H1 (cell line): Measurements from ENCODE around the gene TSKU. TPM values are rescaled to one million over a fixed set of nuclear protein-coding genes. Genes with fewer than 3 reads are reported as not detected.

Source experiments
- CTCF ChIA-PET: fragments of 300-600 bp; sonication (Branson Sonifier 250); formaldehyde crosslinking; loops from one replicate; lab custom pipeline; 2021; ENCODE audit not compliant: partially characterized antibody; lab: Charles Lee
- POLR2A ChIA-PET: fragments of 300-600 bp; sonication (Branson Sonifier 250); formaldehyde crosslinking; loops from one replicate; lab custom pipeline; 2021; ENCODE audit warnings: inconsistent platforms; ENCODE audit not compliant: partially characterized antibody; lab: Charles Lee
- DNase-seq, 2 experiments: peaks; one replicate each; pipeline versions ENCODE4 v3.0.0 to v3.0.0-alpha.2; 2010 to 2022; ENCODE audit warnings: low spot score in 2 of 2, low read depth in 1 of 2, mixed read lengths in 1 of 2
- FAIRE-seq: peaks from 2 replicates; lab custom pipeline; 2011; peaks lifted over from hg19 to GRCh38; lab: Jason Lieb, UNC
- H2AFZ ChIP-seq: 2 replicates; pipeline ENCODE4 v1.8.1; 2012; ENCODE audit warnings: low read length, inconsistent platforms
- H2AK5ac ChIP-seq: 2 replicates; pipeline ENCODE4 v1.6.1; 2013; ENCODE audit warnings: low read depth, low read length
- H2BK120ac ChIP-seq: replicated peaks from 2 replicates; pipeline ENCODE3; 2013; ENCODE audit warnings: low read depth, low read length, inconsistent platforms
- H2BK12ac ChIP-seq: 2 replicates; pipeline ENCODE4 v1.6.1; 2013; ENCODE audit warnings: low read depth, low read length
- H2BK15ac ChIP-seq: 2 replicates; pipeline ENCODE4 v1.6.1; 2013; ENCODE audit warnings: low read length
- H2BK20ac ChIP-seq: 2 replicates; pipeline ENCODE4 v1.6.1; 2013; ENCODE audit warnings: low read length
- H2BK5ac ChIP-seq: 2 replicates; pipeline ENCODE4 v1.6.1; 2013; ENCODE audit warnings: low read depth, low read length
- H3K14ac ChIP-seq: 2 replicates; pipeline ENCODE4 v1.6.1; 2013; ENCODE audit warnings: inconsistent platforms; ENCODE audit not compliant: insufficient read length
- H3K18ac ChIP-seq: 2 replicates; pipeline ENCODE4 v1.6.1; 2013; ENCODE audit warnings: low read length; ENCODE audit errors: extremely low read depth
- H3K23ac ChIP-seq: 2 replicates; pipeline ENCODE4 v1.6.1; 2013; ENCODE audit warnings: inconsistent platforms; ENCODE audit not compliant: insufficient read length
- H3K23me2 ChIP-seq: 2 replicates; pipeline ENCODE4 v1.6.1; 2013; ENCODE audit warnings: low read depth, low read length
- H3K27ac ChIP-seq: 2 replicates; pipeline ENCODE4 v1.6.1; 2011; ENCODE audit warnings: low read depth, low read length, inconsistent platforms
- H3K27me3 ChIP-seq, 4 experiments: replicated peaks in 1 of 4; 1 replicate in 1 of 4; 2 replicates in 3 of 4; pipeline versions ENCODE4 v1.6.1 to v1.8.1; 2011 to 2013; ENCODE audit warnings: low read length in 3 of 4, mild to moderate bottlenecking in 3 of 4, inconsistent platforms in 2 of 4, mixed read lengths in 2 of 4, moderate library complexity in 1 of 4; ENCODE audit not compliant: control insufficient read depth in 3 of 4, insufficient read depth in 3 of 4; ENCODE audit errors: extremely low read depth in 1 of 4
- H3K36me3 ChIP-seq, 4 experiments: 2 replicates each; pipeline versions ENCODE4 v1.6.1 to v1.8.1; 2011 to 2013; ENCODE audit warnings: mild to moderate bottlenecking in 4 of 4, low read length in 3 of 4, moderate library complexity in 2 of 4, control low read depth in 1 of 4, inconsistent platforms in 1 of 4; ENCODE audit not compliant: insufficient read depth in 4 of 4, control insufficient read depth in 2 of 4
- H3K4ac ChIP-seq: replicated peaks from 2 replicates; pipeline ENCODE3; 2013; ENCODE audit warnings: low read length, low read depth, mixed read lengths, inconsistent platforms; ENCODE audit not compliant: insufficient read length
- H3K4me1 ChIP-seq, 4 experiments: replicated peaks in 1 of 4; 1 replicate in 1 of 4; 2 replicates in 3 of 4; pipeline versions ENCODE4 v1.6.1 to v1.8.1; 2011 to 2013; ENCODE audit warnings: low read length in 3 of 4, inconsistent platforms in 2 of 4, mixed read lengths in 1 of 4; ENCODE audit not compliant: insufficient read depth in 4 of 4, control insufficient read depth in 3 of 4
- H3K4me2 ChIP-seq, 2 experiments: 2 replicates each; pipeline versions ENCODE4 v1.6.1 to v1.8.1; 2011 to 2013; ENCODE audit warnings: low read depth in 2 of 2, low read length in 2 of 2, control low read depth in 1 of 2, inconsistent platforms in 1 of 2, mild to moderate bottlenecking in 1 of 2; ENCODE audit not compliant: insufficient read depth in 1 of 2
- H3K4me3 ChIP-seq, 4 experiments: fragments of 200-600, 300-600 bp in 1 of 4; sonication (generic), shearing (Covaris generic), sonication (Bioruptor Twin) in 1 of 4; 2 replicates each; pipeline versions ENCODE4 v1.5.1 to v1.8.1; 2011 to 2016; ENCODE audit warnings: low read length in 4 of 4, low read depth in 3 of 4, control low read depth in 2 of 4, inconsistent platforms in 2 of 4, mild to moderate bottlenecking in 2 of 4, mixed read lengths in 1 of 4, moderate library complexity in 1 of 4; ENCODE audit not compliant: insufficient read depth in 2 of 4; ENCODE audit errors: extremely low read depth in 1 of 4
- H3K56ac ChIP-seq: replicated peaks from 2 replicates; pipeline ENCODE3; 2013; ENCODE audit warnings: low read depth, mild to moderate bottlenecking, mixed read lengths, low read length, inconsistent platforms; ENCODE audit not compliant: insufficient read length
- H3K79me1 ChIP-seq: 2 replicates; pipeline ENCODE4 v1.6.1; 2013; ENCODE audit warnings: low read depth, low read length, control low read depth
- H3K79me2 ChIP-seq, 2 experiments: 2 replicates each; pipeline versions ENCODE4 v1.6.1 to v1.8.1; 2012 to 2013; ENCODE audit warnings: low read length in 2 of 2, mild to moderate bottlenecking in 2 of 2, inconsistent platforms in 1 of 2; ENCODE audit not compliant: insufficient read depth in 2 of 2, control insufficient read depth in 1 of 2
- H3K9ac ChIP-seq, 4 experiments: replicated peaks in 1 of 4; 1 replicate in 1 of 4; 2 replicates in 3 of 4; pipeline versions ENCODE4 v1.6.1 to v1.8.1; 2011 to 2013; ENCODE audit warnings: low read depth in 3 of 4, low read length in 3 of 4, control low read depth in 2 of 4, mild to moderate bottlenecking in 2 of 4, moderate library complexity in 2 of 4, inconsistent platforms in 1 of 4; ENCODE audit errors: extremely low read depth in 1 of 4
- H3K9me3 ChIP-seq, 2 experiments: 2 replicates each; pipeline versions ENCODE4 v1.6.1 to v1.8.1; 2012 to 2013; ENCODE audit warnings: mild to moderate bottlenecking in 2 of 2, moderate library complexity in 2 of 2, control low read depth in 1 of 2, inconsistent platforms in 1 of 2, low read depth in 1 of 2, low read length in 1 of 2, mixed read lengths in 1 of 2; ENCODE audit not compliant: insufficient read depth in 2 of 2
- H4K20me1 ChIP-seq, 2 experiments: replicated peaks in 1 of 2; 2 replicates each; pipeline versions ENCODE3 to v1.8.1; 2011 to 2013; ENCODE audit warnings: inconsistent platforms in 2 of 2, low read length in 2 of 2, mild to moderate bottlenecking in 1 of 2; ENCODE audit not compliant: insufficient read depth in 2 of 2, control insufficient read depth in 1 of 2
- H4K5ac ChIP-seq: 2 replicates; pipeline ENCODE4 v1.6.1; 2013; ENCODE audit warnings: low read length, low read depth, mixed read lengths, inconsistent platforms; ENCODE audit not compliant: insufficient read length
- H4K8ac ChIP-seq: 2 replicates; pipeline ENCODE4 v1.8.0; 2013; ENCODE audit warnings: mild to moderate bottlenecking, moderate library complexity, low read length, inconsistent platforms; ENCODE audit not compliant: insufficient read depth; ENCODE audit errors: extremely low read depth
- H4K91ac ChIP-seq: replicated peaks from 2 replicates; pipeline ENCODE3; 2013; ENCODE audit warnings: low read length, mixed read lengths, inconsistent platforms; ENCODE audit not compliant: insufficient read length
- CBX5 ChIP-seq: fragments of 300-800, 300-1000 bp; sonication (generic); IDR thresholded peaks from 2 replicates; pipeline ENCODE4 v1.7.1; 2016; ENCODE audit warnings: antibody characterized with exemption, low read length, low read depth
- CREB1 ChIP-seq: IDR thresholded peaks from 2 replicates; pipeline ENCODE4 v1.6.1; 2012; ENCODE audit warnings: inconsistent platforms
- EGR1 ChIP-seq: IDR thresholded peaks from 2 replicates; pipeline ENCODE4 v1.6.1; 2011; ENCODE audit warnings: low read depth, low read length, borderline replicate concordance
- EZH2 ChIP-seq: fragments of 200-600 bp; sonication (generic); IDR thresholded peaks from 2 replicates; pipeline ENCODE4 v1.7.1; 2012; ENCODE audit warnings: low read depth, mild to moderate bottlenecking, moderate library complexity, low read length, inconsistent platforms; ENCODE audit not compliant: severe bottlenecking
- GABPA ChIP-seq: IDR thresholded peaks from 2 replicates; pipeline ENCODE4 v1.6.1; 2011; ENCODE audit warnings: mild to moderate bottlenecking, low read length, moderate library complexity, borderline replicate concordance; ENCODE audit not compliant: insufficient read depth
- SIN3A ChIP-seq, 2 experiments: IDR thresholded peaks in 1 of 2; conservative IDR thresholded peaks in 1 of 2; 2 replicates each; pipeline ENCODE4 v1.6.1; 2011 to 2012; ENCODE audit warnings: low read length in 2 of 2, improper control_type of control experiment in 1 of 2, low read depth in 1 of 2, mild to moderate bottlenecking in 1 of 2
- SIRT6 ChIP-seq: IDR thresholded peaks from one replicate; pipeline ENCODE4 v1.7.1; 2012; ENCODE audit warnings: low read length, inconsistent platforms
- SIX5 ChIP-seq: IDR thresholded peaks from 2 replicates; pipeline ENCODE4 v1.6.1; 2011; ENCODE audit warnings: mild to moderate bottlenecking, low read depth, low read length
- WGBS, 2 experiments: shearing (Covaris generic) in 1 of 2; methylation state at CpG; one replicate each; pipeline versions ENCODE4 v1.1.6 to v1.1.7; 2013 to 2015; ENCODE audit warnings: low lambda C conversion rate in 2 of 2, mixed read lengths in 2 of 2, inconsistent platforms in 1 of 2, low coverage in 1 of 2, missing lambda C conversion rate in 1 of 2; ENCODE audit not compliant: insufficient replicate concordance in 2 of 2, insufficient coverage in 1 of 2, insufficient read length in 1 of 2; ENCODE audit errors: extremely low coverage in 1 of 2, missing lambda C conversion rate in 1 of 2; 5-methylcytosine and 5-hydroxymethylcytosine counted together
- polyA plus RNA-seq, 7 experiments: library from polyadenylated mRNA; depleted of rRNA in 3 of 7; stranded (reverse) in 5 of 7; unstranded in 2 of 7; fragments of >200 nt in 5 of 7; fragments of 200-250 nt in 2 of 7; gene quantifications; 1 replicate in 5 of 7; 2 replicates in 1 of 7; 4 replicates in 1 of 7; pipeline versions ENCODE4 v1.2.1 to v1.2.3, GENCODE V29; 2011 to 2013; ENCODE audit warnings: missing spikeins in 2 of 7, mixed read lengths in 2 of 7
- total RNA-seq: library from RNA; stranded (reverse); fragmentation: NEBNext Ultra II Directional; extraction: Animal tissue kit (Norgen Biotek cat#: 25700); gene quantifications from 2 replicates; pipeline ENCODE4 v1.2.1, GENCODE V29; 2021

TSKU gene
- total and polyA plus RNA-seq, 2 of the 8 experiments (the other 6 are each of a cell fraction or from before 2014, with no cell fraction given) = 22.8 to 28.4 TPM

DNA sequence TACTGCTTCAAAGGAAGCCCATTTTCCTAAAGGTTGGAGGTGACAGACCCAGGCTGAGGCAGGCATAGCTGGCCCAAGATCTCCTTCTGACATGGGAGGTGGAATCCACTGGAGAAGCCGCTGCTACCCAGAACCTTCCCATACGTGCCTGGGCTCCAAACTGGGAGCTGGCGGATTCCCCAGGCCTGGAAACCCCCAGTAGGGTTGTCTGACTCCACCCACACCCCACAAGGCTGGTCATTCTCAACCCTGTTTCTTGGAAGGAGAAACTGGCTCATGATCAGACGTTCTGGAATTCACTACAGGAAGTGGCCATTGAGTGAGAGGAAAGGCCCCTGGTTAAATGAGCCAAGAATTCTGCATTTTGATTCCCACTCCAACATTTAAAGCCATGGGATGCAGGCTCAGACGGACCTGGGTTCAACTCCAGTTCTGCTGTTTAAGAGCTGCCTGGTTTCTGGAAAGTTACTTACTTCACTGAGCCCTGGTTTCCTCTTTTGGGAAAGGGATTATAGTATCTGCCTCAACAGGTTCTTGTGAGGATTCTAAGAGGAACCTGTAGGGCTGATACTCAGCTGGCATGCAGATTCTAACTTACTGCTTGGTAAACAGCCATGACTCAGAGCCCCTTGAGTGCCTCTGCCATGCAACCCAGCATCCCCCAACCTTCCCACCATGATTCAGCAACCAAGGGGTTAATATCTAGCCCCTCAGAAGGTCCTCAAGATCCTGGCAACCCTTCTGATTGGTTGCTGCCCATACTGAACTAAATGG lies 19.4 kb upstream of the TSKU start:
- Histone ChIP-seq H3K27me3 (peaks cover 0 to 3% (median 0%) of the 10 kb centered on the region in 4 experiments; a peak in 1 of 7 replicates), H3K9me3 (no peaks in the 10 kb centered on the region), H4K5ac (no peak overlapping the region), H3K14ac (no peak overlapping the region), H3K4me2 (no peak overlapping the region), H4K20me1 (no peaks in the 10 kb centered on the region), H4K8ac (no peak overlapping the region), H2BK15ac (peak overlapping the region; percentile 40; the same call in 1 of the 2 replicates), H2BK120ac (no peak overlapping the region), H3K79me1 (no peaks in the 10 kb centered on the region), H2BK5ac (no peak overlapping the region; the same call in 1 of the 2 replicates), H2BK20ac (no peak overlapping the region), H3K4me1 (peaks cover 0 to 15% (median 10%) of the 10 kb centered on the region in 4 experiments; a peak in 6 of 7 replicates), H3K79me2 (no peaks in the 10 kb centered on the region), H2AK5ac (no peak overlapping the region), H3K4ac (no peak overlapping the region), H3K36me3 (no peaks in the 10 kb centered on the region), H2BK12ac (no peak overlapping the region), H2AFZ (no peak overlapping the region), H3K56ac (no peak overlapping the region), H3K27ac (no peak overlapping the region), H3K23ac (no peak overlapping the region), H4K91ac (no peak overlapping the region), H3K4me3 (no peak overlapping the region), H3K9ac (no peak overlapping the region), H3K23me2 (no peaks in the 10 kb centered on the region), H3K18ac (no peak overlapping the region)
- FAIRE-seq (no peak), DNase-seq (no peak)
- ChIA-PET POLR2A (interaction anchor here (0.6 kb wide), 1 partner anchor 9 kb away, joined by 4 read pairs; no protein-coding TSS in a partner anchor), CTCF (interaction anchor here (0.7 to 2.3 kb wide), 3 partner anchors 18 to 40 kb away, joined by 3 to 7 read pairs (median 3); no protein-coding TSS in a partner anchor)
- WGBS, 2 experiments = 91% methylated on average over 5 of the region's 5 CpGs; no CpG with 5 or more reads in 1 of the 2 experiments
- TF ChIP-seq EGR1 = no peak
- TF ChIP-seq SIX5 = no peak
- TF ChIP-seq CREB1 = no peak
- TF ChIP-seq GABPA = no peak
- no peak for TF ChIP-seq EZH2
- no peak for TF ChIP-seq SIRT6
- no peak for TF ChIP-seq CBX5
- no peak for TF ChIP-seq SIN3A (conservative IDR thresholded peaks at IDR 0.05 in 1 of 2, IDR thresholded peaks at IDR 0.05 in 1 of 2; ENCODE audit: low read depth in 1 of 2, low read length in 2 of 2)
